GM23248 (cell line): ENCODE measurements around the gene CAMTA1. TPM values are rescaled to one million over a fixed set of nuclear protein-coding genes. Genes with fewer than 3 reads are reported as not detected.

Source experiments
- DNase-seq: peaks from one replicate; pipeline ENCODE4 v3.0.0-alpha.2; 2015
- H2AFZ ChIP-seq: fragments of 200-600 bp; sonication (generic); 2 replicates; pipeline ENCODE4 v1.6.1; 2016; ENCODE audit warnings: antibody characterized with exemption
- H3F3A ChIP-seq: fragments of 200-600 bp; sonication (generic); 2 replicates; pipeline ENCODE4 v1.6.1; 2016; ENCODE audit warnings: mild to moderate bottlenecking, antibody characterized with exemption, mixed run types; ENCODE audit not compliant: insufficient read depth
- H3K27ac ChIP-seq: fragments of 200-600 bp; sonication (generic); 2 replicates; pipeline ENCODE4 v1.5.1; 2016; ENCODE audit warnings: mild to moderate bottlenecking
- H3K27me3 ChIP-seq: fragments of 200-600 bp; sonication (generic); replicated peaks from 2 replicates; pipeline ENCODE4 v1.6.1; 2016; ENCODE audit warnings: mild to moderate bottlenecking; ENCODE audit not compliant: insufficient read depth
- H3K36me3 ChIP-seq: fragments of 200-600 bp; sonication (generic); 2 replicates; pipeline ENCODE4 v1.6.1; 2016; ENCODE audit warnings: low read depth, mild to moderate bottlenecking
- H3K4me1 ChIP-seq: fragments of 200-600 bp; sonication (generic); 2 replicates; pipeline ENCODE4 v1.6.1; 2016; ENCODE audit warnings: mild to moderate bottlenecking; ENCODE audit not compliant: insufficient read depth
- H3K4me2 ChIP-seq: fragments of 200-600 bp; sonication (generic); one replicate; pipeline ENCODE4 v1.6.1; 2016; ENCODE audit warnings: mild to moderate bottlenecking; ENCODE audit not compliant: unreplicated experiment
- H3K4me3 ChIP-seq: fragments of 200-600 bp; sonication (generic); 2 replicates; pipeline ENCODE4 v1.5.1; 2016; ENCODE audit warnings: mild to moderate bottlenecking
- H3K79me2 ChIP-seq: fragments of 200-600 bp; sonication (generic); 2 replicates; pipeline ENCODE4 v1.6.1; 2016; ENCODE audit warnings: mild to moderate bottlenecking; ENCODE audit not compliant: insufficient read depth
- H3K9ac ChIP-seq: fragments of 200-600 bp; sonication (generic); 2 replicates; pipeline ENCODE4 v1.6.1; 2016; ENCODE audit warnings: mild to moderate bottlenecking
- H3K9me2 ChIP-seq: fragments of 200-600 bp; sonication (generic); 2 replicates; pipeline ENCODE4 v1.6.1; 2016; ENCODE audit warnings: mixed run types, mild to moderate bottlenecking, moderate library complexity; ENCODE audit not compliant: insufficient read depth
- H3K9me3 ChIP-seq: fragments of 200-600 bp; sonication (generic); one replicate; pipeline ENCODE4 v1.6.1; 2017; ENCODE audit warnings: low read depth
- H4K20me1 ChIP-seq: fragments of 200-600 bp; sonication (generic); 2 replicates; pipeline ENCODE4 v1.6.0; 2016; ENCODE audit not compliant: insufficient read depth
- EZH2 ChIP-seq: fragments of 200-600 bp; sonication (generic); IDR thresholded peaks from 2 replicates; pipeline ENCODE4 v1.6.1; 2018; ENCODE audit warnings: antibody characterized with exemption, mild to moderate bottlenecking; ENCODE audit not compliant: insufficient read depth, poor library complexity, severe bottlenecking
- EZH2phosphoT487 ChIP-seq: fragments of 200-600 bp; sonication (generic); IDR thresholded peaks from 2 replicates; pipeline ENCODE4 v1.6.1; 2018; ENCODE audit warnings: antibody characterized with exemption, moderate library complexity, mild to moderate bottlenecking, low read depth; ENCODE audit not compliant: insufficient read depth
- WGBS, 2 experiments: methylation state at CpG; one replicate each; pipeline ENCODE4 v1.1.6; 2015 to 2017; ENCODE audit warnings: low lambda C conversion rate in 2 of 2, low coverage in 1 of 2; ENCODE audit errors: missing lambda C conversion rate in 2 of 2; 5-methylcytosine and 5-hydroxymethylcytosine counted together
- in situ Hi-C: fragments of 300-500 bp; cut with MboI; formaldehyde crosslinking; loops from 2 replicates; pipeline ENCODE4 v1.15.0; 2020
- polyA plus RNA-seq: library from polyadenylated mRNA; unstranded; fragments of >200 nt; fragmentation: Nextera tagmentation; extraction: Ambion mirVana; gene quantifications from 2 replicates; pipeline ENCODE4 v1.2.1, GENCODE V29; 2016
- total RNA-seq: library from RNA; depleted of rRNA; stranded (reverse); fragments of >200 nt; shearing (Covaris generic); gene quantifications from 2 replicates; pipeline ENCODE4 v1.2.3, GENCODE V29; 2014

CAMTA1 gene
- total and polyA plus RNA-seq, 2 experiments from 2014 or later: 50.1 to 165 TPM

- 45 to 46% methylated on average over 13 of the region's 13 CpGs for WGBS, 2 experiments
- in situ Hi-C loops: no loop called here
- H3K79me2 ChIP-seq: no peaks in the 10 kb centered on the region
Measured at GRCh38 chr1:6989212-6990159, 204.2 kb downstream of the CAMTA1 start.

GRCh38 chr1:6991266-6991665 lies 206.0 kb downstream of the CAMTA1 start:
- in situ Hi-C loops: no loop called here
- Histone ChIP-seq H3K36me3 (no peaks in the 10 kb centered on the region), H3K27ac (no peak overlapping the region), H4K20me1 (no peaks in the 10 kb centered on the region), H3K9me2 (no peaks in the 10 kb centered on the region), H3K4me3 (no peak overlapping the region), H3F3A (0 out of 2 replicates have a peak, but pooled peaks cover 6% of the 10 kb centered on the region), H3K79me2 (no peaks in the 10 kb centered on the region), H3K4me2 (no peak overlapping the region), H3K9me3 (no peaks in the 10 kb centered on the region), H3K27me3 (peaks cover 49% of the 10 kb centered on the region; the same call in 1 of the 2 replicates), H2AFZ (no peak overlapping the region), H3K4me1 (peaks cover 6% of the 10 kb centered on the region; the same call in 1 of the 2 replicates), H3K9ac (no peak overlapping the region)
- TF ChIP-seq EZH2phosphoT487 (no peak), EZH2 (no peak)
- peak; percentile 81 for DNase-seq
- 11 to 12% methylated on average over 1 of the region's 1 CpG for WGBS, 2 experiments

More at GRCh38 chr1:6989212-6990159, 204.2 kb downstream of the CAMTA1 start:
- no peaks in the 10 kb centered on the region for H3K9me2 ChIP-seq
- no peaks in the 10 kb centered on the region for H3K9me3 ChIP-seq
- DNase-seq: no peak
- H3K4me1 ChIP-seq: peaks cover 6% of the 10 kb centered on the region; the same call in 1 of the 2 replicates
- TF ChIP-seq EZH2phosphoT487: no peak
- no peak for TF ChIP-seq EZH2
- no peak overlapping the region for H3K27ac ChIP-seq
- no peak overlapping the region for H3K4me3 ChIP-seq
- peaks cover 49% of the 10 kb centered on the region; the same call in 1 of the 2 replicates for H3K27me3 ChIP-seq
- 0 out of 2 replicates have a peak, but pooled peaks cover 6% of the 10 kb centered on the region for H3F3A ChIP-seq
- H4K20me1 ChIP-seq: no peaks in the 10 kb centered on the region
- H2AFZ ChIP-seq: no peak overlapping the region
- H3K4me2 ChIP-seq: no peak overlapping the region
- no peak overlapping the region for H3K9ac ChIP-seq
- H3K36me3 ChIP-seq: no peaks in the 10 kb centered on the region

- no peak for DNase-seq
- Histone ChIP-seq H3F3A (0 out of 2 replicates have a peak, but pooled peaks cover 6% of the 10 kb centered on the region), H3K4me1 (peaks cover 6% of the 10 kb centered on the region; the same call in 1 of the 2 replicates), H2AFZ (no peak overlapping the region), H4K20me1 (no peaks in the 10 kb centered on the region), H3K36me3 (no peaks in the 10 kb centered on the region), H3K4me2 (no peak overlapping the region), H3K4me3 (no peak overlapping the region), H3K9me3 (no peaks in the 10 kb centered on the region), H3K79me2 (no peaks in the 10 kb centered on the region), H3K9me2 (no peaks in the 10 kb centered on the region), H3K27ac (no peak overlapping the region), H3K9ac (no peak overlapping the region), H3K27me3 (peaks cover 45% of the 10 kb centered on the region)
- 58 to 68% methylated on average over 5 of the region's 5 CpGs for WGBS, 2 experiments
- TF ChIP-seq EZH2phosphoT487 (no peak), EZH2 (no peak)
- in situ Hi-C loops: no loop called here
Measured at GRCh38 chr1:6995789-6996188, 210.5 kb downstream of the CAMTA1 start.

DNA sequence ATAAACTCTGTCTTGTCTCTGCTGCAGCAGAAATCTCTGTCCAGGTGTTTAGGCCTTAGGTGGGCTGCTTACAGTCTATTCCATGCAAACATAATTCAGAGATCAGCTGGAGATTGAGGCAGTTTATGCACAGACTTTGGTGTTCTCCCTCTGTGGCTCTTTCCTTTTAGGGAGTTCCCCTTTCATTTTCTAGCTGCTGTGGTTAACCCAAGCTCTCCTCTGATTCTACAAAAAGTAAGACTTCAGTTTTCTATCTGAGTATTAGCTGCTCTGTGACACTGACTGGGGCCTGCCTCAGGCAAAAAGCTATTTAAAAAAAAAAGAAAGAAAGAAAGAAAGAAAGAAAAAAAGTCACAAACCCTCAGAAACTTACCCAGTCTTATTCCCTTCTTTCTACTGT lies 211.1 kb downstream of the CAMTA1 start:
- TF ChIP-seq EZH2 (no peak), EZH2phosphoT487 (no peak)
- no peaks in the 10 kb centered on the region for H3K9me2 ChIP-seq
- peaks cover 1% of the 10 kb centered on the region; the same call in 1 of the 2 replicates for H3K4me1 ChIP-seq
- no peak for DNase-seq
- no peaks in the 10 kb centered on the region for H3K79me2 ChIP-seq
- no peak overlapping the region for H3K27ac ChIP-seq
- in situ Hi-C loops: no loop called here
- peaks cover 45% of the 10 kb centered on the region for H3K27me3 ChIP-seq
- no peak overlapping the region for H3K9ac ChIP-seq
- H3K9me3 ChIP-seq: no peaks in the 10 kb centered on the region
- H3F3A ChIP-seq: no peaks in the 10 kb centered on the region
- no peak overlapping the region for H3K4me3 ChIP-seq
- H4K20me1 ChIP-seq: no peaks in the 10 kb centered on the region
- H3K36me3 ChIP-seq: no peaks in the 10 kb centered on the region
- H2AFZ ChIP-seq: no peak overlapping the region
- no peak overlapping the region for H3K4me2 ChIP-seq
